PC-9 (cell line): Measurements from ENCODE around the gene NOX5.

ENCODE experiments used
- EZH2 ChIP-seq: fragments of 200-600 bp; sonication (generic); IDR thresholded peaks from 2 replicates; pipeline ENCODE4 v1.8.0; 2017; ENCODE audit warnings: antibody characterized with exemption, low read depth
- TF ChIP-seq, protein P1 (sequence below): fragments of 200-600 bp; sonication (generic); conservative IDR thresholded peaks from 2 replicates; pipeline ENCODE4 v1.6.1; 2017; ENCODE audit warnings: mixed run types, antibody characterized with exemption, mild to moderate bottlenecking, moderate library complexity

DNA sequence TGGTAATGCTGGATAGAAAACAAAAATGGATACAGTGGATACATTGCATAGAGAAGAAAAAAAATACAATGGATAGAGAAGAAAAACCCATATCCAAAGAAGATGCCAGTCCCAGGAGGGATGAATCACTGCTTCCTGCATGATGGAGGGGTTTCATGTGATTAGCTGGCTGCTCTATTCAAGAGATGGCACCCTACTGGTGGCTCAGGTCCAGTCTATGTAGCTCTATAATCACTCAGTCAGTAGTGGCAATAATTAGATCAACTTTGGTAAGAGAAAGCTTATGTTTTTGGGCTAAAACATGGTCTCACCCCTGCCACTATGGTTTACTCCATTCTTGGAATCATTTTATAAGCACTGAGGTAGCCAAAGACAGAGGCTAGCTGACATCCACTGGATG lies 33.7 kb upstream of the NOX5 start:
- TF ChIP-seq, protein P1, sequence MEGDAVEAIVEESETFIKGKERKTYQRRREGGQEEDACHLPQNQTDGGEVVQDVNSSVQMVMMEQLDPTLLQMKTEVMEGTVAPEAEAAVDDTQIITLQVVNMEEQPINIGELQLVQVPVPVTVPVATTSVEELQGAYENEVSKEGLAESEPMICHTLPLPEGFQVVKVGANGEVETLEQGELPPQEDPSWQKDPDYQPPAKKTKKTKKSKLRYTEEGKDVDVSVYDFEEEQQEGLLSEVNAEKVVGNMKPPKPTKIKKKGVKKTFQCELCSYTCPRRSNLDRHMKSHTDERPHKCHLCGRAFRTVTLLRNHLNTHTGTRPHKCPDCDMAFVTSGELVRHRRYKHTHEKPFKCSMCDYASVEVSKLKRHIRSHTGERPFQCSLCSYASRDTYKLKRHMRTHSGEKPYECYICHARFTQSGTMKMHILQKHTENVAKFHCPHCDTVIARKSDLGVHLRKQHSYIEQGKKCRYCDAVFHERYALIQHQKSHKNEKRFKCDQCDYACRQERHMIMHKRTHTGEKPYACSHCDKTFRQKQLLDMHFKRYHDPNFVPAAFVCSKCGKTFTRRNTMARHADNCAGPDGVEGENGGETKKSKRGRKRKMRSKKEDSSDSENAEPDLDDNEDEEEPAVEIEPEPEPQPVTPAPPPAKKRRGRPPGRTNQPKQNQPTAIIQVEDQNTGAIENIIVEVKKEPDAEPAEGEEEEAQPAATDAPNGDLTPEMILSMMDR, result no peak
- TF ChIP-seq EZH2, result no peak
